CD4-positive, CD25-positive, alpha-beta regulatory T cell (primary cell): ENCODE results near the gene LRRC4B. TPM values are rescaled to one million over a fixed set of nuclear protein-coding genes. Genes with fewer than 3 reads are reported as not detected.

ENCODE experiments used
- ATAC-seq, 2 donors: fragments of 150-1000 bp; cut with Tn5 transposase; one replicate each; pipeline ENCODE4 v1.10.0; 2021; ENCODE audit warnings: low read depth in 2 of 2, moderate number of reproducible peaks in 2 of 2, moderate library complexity in 1 of 2
- DNase-seq, 3 donors: peaks; one replicate each; pipeline versions ENCODE4 v3.0.0 to v3.0.0-alpha.2; 2012 to 2022; ENCODE audit warnings: mixed read lengths in 1 of 3
- H3K27ac ChIP-seq: one replicate; pipeline ENCODE4 v1.7.0; 2013; ENCODE audit warnings: mild to moderate bottlenecking, low read length; ENCODE audit not compliant: insufficient read depth, poor library complexity, severe bottlenecking
- H3K27me3 ChIP-seq: one replicate; pipeline ENCODE4 v1.7.0; 2013; ENCODE audit warnings: low read length; ENCODE audit not compliant: control insufficient read depth, insufficient read depth
- H3K36me3 ChIP-seq: one replicate; pipeline ENCODE4 v1.7.0; 2013; ENCODE audit warnings: mild to moderate bottlenecking, low read length, moderate library complexity; ENCODE audit not compliant: control insufficient read depth, insufficient read depth
- H3K4me1 ChIP-seq: 2 replicates; pipeline ENCODE4 v1.7.0; 2013; ENCODE audit warnings: mild to moderate bottlenecking, low read length; ENCODE audit not compliant: insufficient read depth, control insufficient read depth, poor library complexity, severe bottlenecking
- H3K4me3 ChIP-seq: one replicate; pipeline ENCODE4 v1.7.0; 2013; ENCODE audit warnings: low read depth, mild to moderate bottlenecking, low read length, moderate library complexity
- H3K9me3 ChIP-seq, 2 experiments: 1 replicate in 1 of 2; 2 replicates in 1 of 2; pipeline ENCODE4 v1.7.0; 2013; ENCODE audit warnings: low read length in 2 of 2, mild to moderate bottlenecking in 1 of 2, moderate library complexity in 1 of 2; ENCODE audit not compliant: control insufficient read depth in 2 of 2
- H3K27ac Mint-ChIP-seq, 3 donors: one replicate each; pipeline ENCODE4 v1.8.0; 2020 to 2022; ENCODE audit warnings: mild to moderate bottlenecking in 3 of 3, mixed read lengths in 3 of 3, moderate library complexity in 2 of 3
- H3K27me3 Mint-ChIP-seq: one replicate; pipeline ENCODE4 v1.8.0; 2022; ENCODE audit warnings: mild to moderate bottlenecking, mixed read lengths
- H3K36me3 Mint-ChIP-seq: one replicate; pipeline ENCODE4 v1.8.0; 2020; ENCODE audit warnings: mixed read lengths
- H3K4me1 Mint-ChIP-seq, 4 donors: one replicate each; pipeline ENCODE4 v1.8.0; 2020 to 2022; ENCODE audit warnings: mixed read lengths in 4 of 4, mild to moderate bottlenecking in 1 of 4
- H3K4me3 Mint-ChIP-seq, 4 donors: one replicate each; pipeline ENCODE4 v1.8.0; 2020 to 2022; ENCODE audit warnings: mild to moderate bottlenecking in 4 of 4, mixed read lengths in 4 of 4, moderate library complexity in 3 of 4
- H3K9me3 Mint-ChIP-seq, 7 donors: one replicate each; pipeline ENCODE4 v1.8.0; 2020 to 2022; ENCODE audit warnings: mixed read lengths in 7 of 7, mild to moderate bottlenecking in 3 of 7, moderate library complexity in 2 of 7
- polyA plus RNA-seq, 4 donors: library from polyadenylated mRNA; unstranded; fragments of 300-500 nt; fragmentation: Illumina TruSeq; gene quantifications; one replicate each; pipeline ENCODE4 v1.2.3, GENCODE V29; 2021
- total RNA-seq: library from RNA; stranded (reverse); gene quantifications from one replicate; pipeline ENCODE4 v1.2.3, GENCODE V29; 2022

Gene LRRC4B
- total and polyA plus RNA-seq, 5 donors from 2014 or later, result not detected

- H3K4me3 Mint-ChIP-seq, result no peak overlapping the region
- DNase-seq (no peak), ATAC-seq (no peak)
- H3K36me3 Mint-ChIP-seq, result peaks cover 5% of the 10 kb centered on the region
- no peak overlapping the region for H3K27ac ChIP-seq
- H3K27me3 ChIP-seq, result no peaks in the 10 kb centered on the region
- no peak overlapping the region for H3K4me3 ChIP-seq
- H3K27ac Mint-ChIP-seq, result no peak overlapping the region
- H3K36me3 ChIP-seq, result no peaks in the 10 kb centered on the region
- H3K9me3 Mint-ChIP-seq, result peaks cover 0 to 2% (median 0%) of the 10 kb centered on the region in 7 donors
- H3K4me1 Mint-ChIP-seq, result peaks cover 0 to 2% (median under 1%) of the 10 kb centered on the region in 4 donors
- H3K27me3 Mint-ChIP-seq, result no peaks in the 10 kb centered on the region
- H3K9me3 ChIP-seq, result no peaks in the 10 kb centered on the region
- no peaks in the 10 kb centered on the region for H3K4me1 ChIP-seq
Measured at GRCh38 chr19:50498219-50499056, 69.8 kb downstream of the LRRC4B start.

- Histone ChIP-seq H3K4me1 (peaks cover 5% of the 10 kb centered on the region), H3K36me3 (no peaks in the 10 kb centered on the region), H3K27ac (no peak overlapping the region), H3K9me3 (no peaks in the 10 kb centered on the region), H3K27me3 (no peaks in the 10 kb centered on the region), H3K4me3 (no peak overlapping the region)
- Mint-ChIP-seq H3K9me3 (peaks cover 0 to 2% (median 0%) of the 10 kb centered on the region in 7 donors), H3K4me3 (no peak overlapping the region), H3K27me3 (no peaks in the 10 kb centered on the region), H3K27ac (no peak overlapping the region), H3K4me1 (peaks cover 0 to 7% (median 2%) of the 10 kb centered on the region in 4 donors), H3K36me3 (peaks cover 5% of the 10 kb centered on the region)
- ATAC-seq (no peak), DNase-seq (no peak)
Measured at GRCh38 chr19:50497022-50497405, 71.2 kb downstream of the LRRC4B start.

- H3K4me1 Mint-ChIP-seq, result peaks cover 0 to 13% (median 5%) of the 10 kb centered on the region in 4 donors
Measured at GRCh38 chr19:50496189-50497021, 71.8 kb downstream of the LRRC4B start.

GRCh38 chr19:50495020-50495531 lies 73.2 kb downstream of the LRRC4B start:
- ATAC-seq, result no peak
- Histone ChIP-seq H3K4me3 (no peak overlapping the region), H3K4me1 (peaks cover 14% of the 10 kb centered on the region), H3K36me3 (no peaks in the 10 kb centered on the region), H3K27me3 (no peaks in the 10 kb centered on the region), H3K27ac (no peak overlapping the region), H3K9me3 (no peaks in the 10 kb centered on the region)
- no peaks in the 10 kb centered on the region for H3K27me3 Mint-ChIP-seq
- H3K9me3 Mint-ChIP-seq, result peaks cover 0 to 2% (median 0%) of the 10 kb centered on the region in 7 donors
- no peak for DNase-seq
- peaks cover 0 to 25% (median 8%) of the 10 kb centered on the region in 4 donors for H3K4me1 Mint-ChIP-seq
- peaks cover 5% of the 10 kb centered on the region for H3K36me3 Mint-ChIP-seq
- H3K4me3 Mint-ChIP-seq, result no peak overlapping the region
- H3K27ac Mint-ChIP-seq, result peak overlapping the region in 1 of 3 donors; percentile 38

More at GRCh38 chr19:50496189-50497021, 71.8 kb downstream of the LRRC4B start:
- H3K36me3 Mint-ChIP-seq, result peaks cover 5% of the 10 kb centered on the region
- H3K9me3 ChIP-seq, result no peaks in the 10 kb centered on the region
- no peaks in the 10 kb centered on the region for H3K27me3 Mint-ChIP-seq
- no peak overlapping the region for H3K4me3 ChIP-seq
- H3K27ac Mint-ChIP-seq, result no peak overlapping the region
- ATAC-seq (no peak), DNase-seq (no peak)
- H3K4me1 ChIP-seq, result peaks cover 11% of the 10 kb centered on the region
- H3K27me3 ChIP-seq, result no peaks in the 10 kb centered on the region
- no peak overlapping the region for H3K4me3 Mint-ChIP-seq
- no peaks in the 10 kb centered on the region for H3K36me3 ChIP-seq
- H3K27ac ChIP-seq, result no peak overlapping the region
- peaks cover 0 to 2% (median 0%) of the 10 kb centered on the region in 7 donors for H3K9me3 Mint-ChIP-seq

- Mint-ChIP-seq H3K36me3 (peaks cover 5% of the 10 kb centered on the region), H3K27me3 (no peaks in the 10 kb centered on the region), H3K27ac (peak overlapping the region; percentile 35 to 96 (median 51)), H3K9me3 (peaks cover 0 to 2% (median 0%) of the 10 kb centered on the region in 7 donors), H3K4me3 (no peak overlapping the region), H3K4me1 (peaks cover 0 to 25% (median 8%) of the 10 kb centered on the region in 4 donors)
- H3K27me3 ChIP-seq, result no peaks in the 10 kb centered on the region
- no peak for DNase-seq
- no peaks in the 10 kb centered on the region for H3K36me3 ChIP-seq
- H3K27ac ChIP-seq, result no peak overlapping the region
- no peak for ATAC-seq
- H3K4me1 ChIP-seq, result peaks cover 14% of the 10 kb centered on the region
- no peak overlapping the region for H3K4me3 ChIP-seq
- H3K9me3 ChIP-seq, result no peaks in the 10 kb centered on the region
Measured at GRCh38 chr19:50494186-50495019, 73.8 kb downstream of the LRRC4B start.

GRCh38 chr19:50493171-50493570 lies 75.1 kb downstream of the LRRC4B start:
- Histone ChIP-seq H3K4me1 (peaks cover 14% of the 10 kb centered on the region), H3K4me3 (no peak overlapping the region), H3K9me3 (no peaks in the 10 kb centered on the region), H3K27ac (no peak overlapping the region), H3K36me3 (no peaks in the 10 kb centered on the region), H3K27me3 (no peaks in the 10 kb centered on the region)
- Mint-ChIP-seq H3K4me3 (no peak overlapping the region), H3K27me3 (no peaks in the 10 kb centered on the region), H3K36me3 (peaks cover 10% of the 10 kb centered on the region), H3K9me3 (peaks cover 0 to 3% (median 0%) of the 10 kb centered on the region in 7 donors), H3K4me1 (peaks cover 0 to 30% (median 8%) of the 10 kb centered on the region in 4 donors), H3K27ac (no peak overlapping the region)
- DNase-seq (no peak), ATAC-seq (no peak)
